ENCODE results near the gene OR1I1.

OR1I1 gene

GRCh38 chr19:15108145-15108844 is 26.3 kb downstream of the OR1I1 start:
- no peak overlapping the region for H3K4me3 ChIP-seq (ENCODE audit: low read length)
- no peak for TF ChIP-seq ZNF274 (IDR thresholded peaks at IDR 0.05; ENCODE audit: low read depth, low read length)

GRCh38 chr19:15108845-15109767 is 27.1 kb downstream of the OR1I1 start:
- no peak overlapping the region for H3K4me3 ChIP-seq (ENCODE audit: low read length)
- TF ChIP-seq ZNF274 (IDR thresholded peaks at IDR 0.05; ENCODE audit: low read depth, low read length): no peak

- no peak for TF ChIP-seq ZNF274 (IDR thresholded peaks at IDR 0.05; ENCODE audit: low read depth, low read length)
Measured at GRCh38 chr19:15109768-15110417, 27.9 kb downstream of the OR1I1 start.

GRCh38 chr19:15110418-15110815 is 28.4 kb downstream of the OR1I1 start:
- TF ChIP-seq ZNF274 (IDR thresholded peaks at IDR 0.05; ENCODE audit: low read depth, low read length): no peak
- no peak overlapping the region for H3K4me3 ChIP-seq (ENCODE audit: low read length)

More at GRCh38 chr19:15109768-15110417, 27.9 kb downstream of the OR1I1 start:
- H3K4me3 ChIP-seq (ENCODE audit: low read length): no peak overlapping the region

- no peak overlapping the region for H3K4me3 ChIP-seq (ENCODE audit: low read length)
- no peak for TF ChIP-seq ZNF274 (IDR thresholded peaks at IDR 0.05; ENCODE audit: low read depth, low read length)
Measured at GRCh38 chr19:15111758-15112157, 29.7 kb downstream of the OR1I1 start.

GRCh38 chr19:15112385-15112784 is 30.4 kb downstream of the OR1I1 start:
- TF ChIP-seq ZNF274 (IDR thresholded peaks at IDR 0.05; ENCODE audit: low read depth, low read length): no peak

GRCh38 chr19:15113245-15114152 is 31.5 kb downstream of the OR1I1 start:
- TF ChIP-seq ZNF274 (IDR thresholded peaks at IDR 0.05; ENCODE audit: low read depth, low read length): no peak
- no peak overlapping the region for H3K4me3 ChIP-seq (ENCODE audit: low read length)

More at GRCh38 chr19:15112385-15112784, 30.4 kb downstream of the OR1I1 start:
- no peak overlapping the region for H3K4me3 ChIP-seq (ENCODE audit: low read length)

- no peak overlapping the region for H3K4me3 ChIP-seq (ENCODE audit: low read length)
- no peak for TF ChIP-seq ZNF274 (IDR thresholded peaks at IDR 0.05; ENCODE audit: low read depth, low read length)
Measured at GRCh38 chr19:15114153-15114540, 32.1 kb downstream of the OR1I1 start.

- H3K4me3 ChIP-seq (ENCODE audit: low read length): no peak overlapping the region
- no peak for TF ChIP-seq ZNF274 (IDR thresholded peaks at IDR 0.05; ENCODE audit: low read depth, low read length)
Measured at GRCh38 chr19:15115080-15115479, 33.1 kb downstream of the OR1I1 start.

GRCh38 chr19:15115762-15116615 is 34.0 kb downstream of the OR1I1 start:
- no peak overlapping the region for H3K4me3 ChIP-seq (ENCODE audit: low read length)
- TF ChIP-seq ZNF274 (IDR thresholded peaks at IDR 0.05; ENCODE audit: low read depth, low read length): no peak

- no peak overlapping the region for H3K4me3 ChIP-seq (ENCODE audit: low read length)
- no peak for TF ChIP-seq ZNF274 (IDR thresholded peaks at IDR 0.05; ENCODE audit: low read depth, low read length)
Measured at GRCh38 chr19:15116856-15117255, 34.8 kb downstream of the OR1I1 start.

GRCh38 chr19:15118248-15118647 is 36.2 kb downstream of the OR1I1 start:
- no peak for TF ChIP-seq ZNF274 (IDR thresholded peaks at IDR 0.05; ENCODE audit: low read depth, low read length)
- H3K4me3 ChIP-seq (ENCODE audit: low read length): no peak overlapping the region
